B cell (primary cell): ENCODE results near the gene UBR4. TPM values are rescaled to one million over a fixed set of nuclear protein-coding genes. Genes with fewer than 3 reads are reported as not detected.

Experiments
- ATAC-seq: fragments of 200-7000 bp; cut with Tn5 transposase; one replicate; pipeline ENCODE4 v1.10.0; 2021; ENCODE audit warnings: low read depth, mild to moderate bottlenecking, moderate number of reproducible peaks, moderate library complexity
- CTCF ChIA-PET: fragments of 350-600 bp; sonication (Branson Sonifier 250); formaldehyde crosslinking; loops from one replicate; lab custom pipeline; 2021; ENCODE audit warnings: antibody characterized with exemption, inconsistent platforms; lab: Charles Lee
- POLR2A ChIA-PET: fragments of 350-600 bp; sonication (Branson Sonifier 250); formaldehyde crosslinking; loops from one replicate; lab custom pipeline; 2021; ENCODE audit warnings: antibody characterized with exemption; lab: Charles Lee
- DNase-seq: peaks from one replicate; pipeline ENCODE4 v3.0.0; 2013
- H2AFZ ChIP-seq: 2 replicates; pipeline ENCODE4 v1.6.1; 2012; ENCODE audit warnings: mild to moderate bottlenecking, low read depth, low read length; ENCODE audit not compliant: insufficient read depth, poor library complexity, severe bottlenecking
- H3K27ac ChIP-seq, 2 donors: 1 replicate in 1 of 2; 2 replicates in 1 of 2; pipeline ENCODE4 v1.5.1; 2012 to 2013; ENCODE audit warnings: low read length in 2 of 2, mild to moderate bottlenecking in 2 of 2, moderate library complexity in 1 of 2
- H3K27me3 ChIP-seq, 4 experiments: fragments of 200-600 bp in 1 of 4; sonication (generic) in 1 of 4; replicated peaks in 1 of 4; 1 replicate in 2 of 4; 2 replicates in 2 of 4; pipeline versions ENCODE4 v1.6.1 to v1.7.0; 2013 to 2016; ENCODE audit warnings: low read length in 3 of 4, mild to moderate bottlenecking in 2 of 4, mixed read lengths in 1 of 4, moderate library complexity in 1 of 4; ENCODE audit not compliant: insufficient read depth in 4 of 4, control insufficient read depth in 3 of 4; ENCODE audit errors: control extremely low read depth in 1 of 4
- H3K36me3 ChIP-seq, 2 experiments: replicated peaks in 1 of 2; 1 replicate in 1 of 2; 2 replicates in 1 of 2; pipeline versions ENCODE4 v1.6.1 to v1.7.1; 2013; ENCODE audit warnings: low read length in 1 of 2; ENCODE audit not compliant: insufficient read depth in 2 of 2, control insufficient read depth in 1 of 2; ENCODE audit errors: control extremely low read depth in 1 of 2, extremely low read depth in 1 of 2
- H3K4me1 ChIP-seq, 2 donors: fragments of 200-600 bp in 1 of 2; sonication (generic) in 1 of 2; 1 replicate in 1 of 2; 2 replicates in 1 of 2; pipeline versions ENCODE4 v1.5.1 to v1.6.1; 2013 to 2017; ENCODE audit warnings: low read length in 2 of 2; ENCODE audit not compliant: control insufficient read depth in 2 of 2, insufficient read depth in 2 of 2
- H3K4me2 ChIP-seq: replicated peaks from 2 replicates; pipeline ENCODE3; 2012; ENCODE audit warnings: mild to moderate bottlenecking, low read depth, low read length; ENCODE audit not compliant: poor library complexity, severe bottlenecking
- H3K4me3 ChIP-seq, 5 experiments: fragments of 200-600 bp in 1 of 5; sonication (generic) in 1 of 5; 1 replicate in 3 of 5; 2 replicates in 2 of 5; pipeline versions ENCODE4 v1.5.1 to v1.7.0; 2011 to 2016; ENCODE audit warnings: low read length in 4 of 5, mild to moderate bottlenecking in 4 of 5, low read depth in 2 of 5, control low read depth in 1 of 5, moderate library complexity in 1 of 5; ENCODE audit not compliant: insufficient read depth in 1 of 5; ENCODE audit errors: control extremely low read depth in 1 of 5, extremely low read depth in 1 of 5
- H3K79me2 ChIP-seq: fragments of 200-600 bp; sonication (generic); one replicate; pipeline ENCODE4 v1.6.0; 2016; ENCODE audit warnings: low read length; ENCODE audit not compliant: control insufficient read depth, insufficient read depth
- H3K9ac ChIP-seq: fragments of 200-600 bp; sonication (generic); 2 replicates; pipeline ENCODE4 v1.6.1; 2017; ENCODE audit warnings: mild to moderate bottlenecking, low read length, moderate library complexity
- H3K9me3 ChIP-seq, 3 donors: one replicate each; pipeline versions ENCODE4 v1.6.1 to v1.7.1; 2013; ENCODE audit warnings: low read length in 2 of 3; ENCODE audit not compliant: control insufficient read depth in 2 of 3, insufficient read depth in 1 of 3; ENCODE audit errors: control extremely low read depth in 1 of 3
- H4K20me1 ChIP-seq: 2 replicates; pipeline ENCODE4 v1.6.0; 2012; ENCODE audit warnings: mild to moderate bottlenecking, low read length; ENCODE audit not compliant: insufficient read depth, control insufficient read depth, poor library complexity, severe bottlenecking
- H3K27ac Mint-ChIP-seq: one replicate; pipeline ENCODE4 v1.8.0; 2021; ENCODE audit warnings: mixed read lengths
- H3K27me3 Mint-ChIP-seq: one replicate; pipeline ENCODE4 v1.8.0; 2021; ENCODE audit warnings: mixed read lengths
- H3K4me1 Mint-ChIP-seq: one replicate; pipeline ENCODE4 v1.8.0; 2021; ENCODE audit warnings: mixed read lengths
- H3K4me3 Mint-ChIP-seq: one replicate; pipeline ENCODE4 v1.8.0; 2021; ENCODE audit warnings: mixed read lengths
- H3K9me3 Mint-ChIP-seq: one replicate; pipeline ENCODE4 v1.8.0; 2022; ENCODE audit warnings: mixed read lengths; ENCODE audit not compliant: insufficient read depth
- CTCF ChIP-seq: fragments of 200-600 bp; IDR thresholded peaks from one replicate; pipeline ENCODE4 v1.8.0; 2022; ENCODE audit warnings: antibody characterized with exemption, mild to moderate bottlenecking
- EZH2 ChIP-seq: IDR thresholded peaks from 2 replicates; pipeline ENCODE4 v1.6.1; 2012; ENCODE audit warnings: borderline replicate concordance, low read depth, mild to moderate bottlenecking, moderate library complexity, low read length; ENCODE audit not compliant: insufficient read depth, poor library complexity, severe bottlenecking
- WGBS: methylation state at CpG from one replicate; pipeline ENCODE4 v1.1.5; 2013; ENCODE audit warnings: missing lambda C conversion rate; ENCODE audit not compliant: insufficient coverage; 5-methylcytosine and 5-hydroxymethylcytosine counted together
- intact Hi-C: fragments of 100-400 bp; cut with micrococcal nuclease; formaldehyde crosslinking; loops from one replicate; pipeline ENCODE4 v1.10.0; 2022
- polyA plus RNA-seq: library from polyadenylated mRNA; depleted of rRNA; stranded (reverse); fragments of >200 nt; gene quantifications from 2 replicates; pipeline ENCODE4 v1.2.3, GENCODE V29; 2012
- total RNA-seq, 2 donors: library from RNA; stranded (reverse); fragments of 120-200 nt in 1 of 2; gene quantifications; 1 replicate in 1 of 2; 2 replicates in 1 of 2; pipeline versions ENCODE4 v1.2.3 to v1.2.4, GENCODE V29; 2013 to 2022

Gene UBR4
- total and polyA plus RNA-seq, 2 donors (not counting 1 experiment from before 2014, with no cell fraction given) = 90.0 to 190 TPM

- Mint-ChIP-seq H3K9me3 (no peaks in the 10 kb centered on the region), H3K4me1 (no peaks in the 10 kb centered on the region), H3K4me3 (no peak overlapping the region), H3K27ac (no peak overlapping the region), H3K27me3 (no peaks in the 10 kb centered on the region)
- intact Hi-C loops = no loop called here
- WGBS = 93% methylated on average over 19 of the region's 23 CpGs
- Histone ChIP-seq H3K36me3 (peaks cover 8 to 50% of the 10 kb centered on the region in 2 experiments), H4K20me1 (no peaks in the 10 kb centered on the region), H3K9me3 (no peaks in the 10 kb centered on the region), H3K4me1 (no peaks in the 10 kb centered on the region), H3K4me2 (no peak overlapping the region), H3K27ac (no peak overlapping the region), H3K9ac (no peak overlapping the region), H3K79me2 (no peaks in the 10 kb centered on the region), H2AFZ (no peak overlapping the region), H3K4me3 (no peak overlapping the region), H3K27me3 (no peaks in the 10 kb centered on the region)
- DNase-seq (no peak), ATAC-seq (no peak)
- ChIA-PET CTCF (no interaction called here), POLR2A (no interaction called here)
- TF ChIP-seq EZH2 (no peak), CTCF (no peak)
Observed at GRCh38 chr1:19073311-19074186, 136.5 kb downstream of the UBR4 start.

GRCh38 chr1:19072285-19072981 is 137.6 kb downstream of the UBR4 start:
- ATAC-seq = no peak
- intact Hi-C loops = no loop called here
- H3K27ac Mint-ChIP-seq = no peak overlapping the region

More at GRCh38 chr1:19072285-19072981, 137.6 kb downstream of the UBR4 start:
- 98% methylated on average over 11 of the region's 12 CpGs for WGBS
- Histone ChIP-seq H3K27ac (no peak overlapping the region), H3K9ac (no peak overlapping the region), H3K4me3 (no peak overlapping the region), H4K20me1 (no peaks in the 10 kb centered on the region), H3K4me2 (no peak overlapping the region), H3K79me2 (no peaks in the 10 kb centered on the region), H3K9me3 (no peaks in the 10 kb centered on the region), H3K4me1 (no peaks in the 10 kb centered on the region), H3K27me3 (no peaks in the 10 kb centered on the region), H3K36me3 (peaks cover 7 to 40% of the 10 kb centered on the region in 2 experiments), H2AFZ (no peak overlapping the region)
- TF ChIP-seq CTCF (no peak), EZH2 (no peak)
- H3K4me3 Mint-ChIP-seq = no peak overlapping the region
- CTCF ChIA-PET = no interaction called here
- DNase-seq = no peak
- H3K9me3 Mint-ChIP-seq = no peaks in the 10 kb centered on the region
- H3K27me3 Mint-ChIP-seq = no peaks in the 10 kb centered on the region
- no peaks in the 10 kb centered on the region for H3K4me1 Mint-ChIP-seq
- POLR2A ChIA-PET = no interaction called here
